Ecto neural progenitor cell (in vitro differentiated cells): Measurements from ENCODE around the gene DLK1.

Source experiments
- DNase-seq: peaks from one replicate; pipeline ENCODE4 v3.0.0-alpha.2; 2018; ENCODE audit warnings: low spot score

The DLK1 gene

DNA sequence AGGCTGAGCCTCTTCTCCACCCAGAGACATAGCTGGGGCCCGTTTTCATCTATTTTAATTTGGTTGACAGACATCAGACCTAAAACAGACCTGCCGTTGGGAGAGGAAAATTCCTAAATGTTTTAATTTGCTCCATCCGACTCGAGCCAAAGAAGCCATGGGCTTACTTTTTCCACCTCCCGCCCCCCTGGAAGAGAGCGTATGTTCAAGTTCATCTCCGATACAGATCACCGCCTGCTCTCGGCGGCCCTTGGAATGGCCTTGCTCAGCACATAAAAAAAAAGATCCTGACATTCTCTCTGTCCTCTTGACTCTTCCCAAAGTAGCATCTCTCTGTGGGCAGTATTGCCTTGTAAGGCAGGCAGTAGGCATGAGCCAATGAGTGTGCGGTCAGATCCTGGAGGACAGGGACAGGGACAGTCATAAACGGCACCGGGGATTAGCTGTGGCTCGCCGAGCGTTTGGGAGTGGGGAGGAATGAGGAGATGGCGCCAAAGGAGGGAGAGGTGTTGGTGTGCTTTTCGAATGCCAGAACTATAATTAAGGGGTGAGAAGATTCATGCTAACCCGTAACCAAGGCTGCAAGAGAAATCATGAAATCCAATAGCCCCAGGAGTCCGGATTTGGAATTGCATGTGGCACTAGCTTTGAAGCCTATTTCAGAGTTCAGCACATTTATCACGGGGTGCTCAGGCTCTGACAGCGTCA, 51.3 kb downstream of the DLK1 start:
- DNase-seq, result peak; percentile 41

GRCh38 chr14:100778526-100778882, 51.8 kb downstream of the DLK1 start:
- DNase-seq, result peak; percentile 40

DNA sequence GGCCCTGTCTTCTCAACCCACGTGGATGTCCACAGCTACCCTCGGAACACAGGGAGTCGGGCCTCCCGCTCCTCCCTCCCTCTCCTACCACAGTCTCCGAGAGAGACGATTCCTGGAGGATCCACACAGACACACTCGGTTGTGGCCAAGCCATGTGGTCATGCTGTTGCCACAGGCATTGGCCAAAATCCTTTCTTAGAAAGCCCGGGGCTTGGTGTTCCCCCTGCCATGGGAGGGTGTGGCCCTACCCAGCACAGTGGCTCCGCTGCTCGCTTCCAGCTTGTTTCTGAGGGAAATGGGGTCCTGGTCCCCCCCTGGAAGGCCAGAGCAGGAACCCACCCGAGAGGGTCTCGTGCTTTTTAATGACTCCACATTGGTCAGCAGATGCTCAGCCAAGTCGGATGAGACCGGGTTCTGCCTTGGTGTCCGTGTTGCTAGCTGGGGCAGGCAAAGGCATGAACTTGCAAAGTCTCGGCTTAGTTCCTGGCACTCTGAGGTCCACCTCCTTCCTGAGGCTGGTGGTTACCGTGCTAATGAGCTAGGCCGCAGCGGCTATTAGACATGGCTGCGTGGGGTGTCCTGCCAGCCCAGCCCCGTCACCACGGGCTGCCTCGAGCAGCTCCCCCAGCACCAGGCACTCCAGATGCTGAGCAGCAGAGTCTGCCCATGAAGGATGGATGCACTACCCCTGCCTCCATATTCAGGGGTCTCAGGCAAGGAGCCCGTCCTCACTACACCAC, 52.4 kb downstream of the DLK1 start:
- DNase-seq, result peak; percentile 37

DNA sequence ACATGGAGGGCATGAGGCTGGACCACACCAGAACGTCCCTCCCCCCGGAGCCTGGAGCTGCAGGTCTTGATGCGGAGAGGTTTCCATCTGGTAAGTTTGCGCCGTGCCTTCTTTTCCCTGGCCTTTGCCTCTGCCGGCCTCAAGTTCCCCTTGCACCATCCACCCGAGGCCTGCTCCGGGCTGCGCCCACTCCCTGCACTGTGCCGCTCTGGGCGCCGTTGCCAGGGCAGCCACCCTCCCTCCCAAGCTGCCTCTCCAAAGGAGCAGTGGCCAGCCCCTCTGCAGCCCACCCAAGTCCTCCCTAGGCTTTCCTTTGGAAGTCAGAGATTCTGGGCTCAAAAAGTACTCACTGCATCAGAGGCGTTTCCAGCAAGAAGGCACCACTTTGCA, 53.0 kb downstream of the DLK1 start:
- DNase-seq, result peak; percentile 35

GRCh38 chr14:100780246-100780645, 53.6 kb downstream of the DLK1 start:
- DNase-seq, result no peak

- peak; percentile 31 for DNase-seq
Measured at GRCh38 chr14:100780646-100781355, 54.1 kb downstream of the DLK1 start.

DNA sequence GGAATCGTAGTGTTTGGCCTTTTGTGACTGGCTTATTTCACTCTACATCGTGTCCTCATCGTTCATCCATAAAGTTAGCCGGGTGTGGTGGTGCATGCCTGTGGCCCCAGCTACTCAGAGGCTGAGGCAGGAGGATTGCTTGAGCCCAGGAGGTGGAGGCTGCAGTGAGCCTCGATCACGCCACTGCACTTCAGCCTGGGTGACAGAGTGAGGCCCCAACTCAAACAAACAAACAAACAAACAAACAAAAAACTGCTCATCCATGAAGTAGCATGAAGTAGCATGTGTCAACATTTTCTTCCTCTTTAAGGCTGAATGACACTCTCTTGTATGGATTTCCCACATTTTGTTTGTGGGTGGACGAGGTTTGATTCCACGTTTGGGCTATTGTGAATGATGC, 55.3 kb downstream of the DLK1 start:
- DNase-seq, result peak; percentile 22

GRCh38 chr14:100782516-100783320, 56.0 kb downstream of the DLK1 start:
- peak; percentile 46 for DNase-seq

GRCh38 chr14:100783630-100784370, 57.1 kb downstream of the DLK1 start:
- DNase-seq, result no peak

- DNase-seq, result no peak
Measured at GRCh38 chr14:100784523-100785337, 58.0 kb downstream of the DLK1 start.

GRCh38 chr14:100785338-100785615, 58.6 kb downstream of the DLK1 start:
- no peak for DNase-seq

DNA sequence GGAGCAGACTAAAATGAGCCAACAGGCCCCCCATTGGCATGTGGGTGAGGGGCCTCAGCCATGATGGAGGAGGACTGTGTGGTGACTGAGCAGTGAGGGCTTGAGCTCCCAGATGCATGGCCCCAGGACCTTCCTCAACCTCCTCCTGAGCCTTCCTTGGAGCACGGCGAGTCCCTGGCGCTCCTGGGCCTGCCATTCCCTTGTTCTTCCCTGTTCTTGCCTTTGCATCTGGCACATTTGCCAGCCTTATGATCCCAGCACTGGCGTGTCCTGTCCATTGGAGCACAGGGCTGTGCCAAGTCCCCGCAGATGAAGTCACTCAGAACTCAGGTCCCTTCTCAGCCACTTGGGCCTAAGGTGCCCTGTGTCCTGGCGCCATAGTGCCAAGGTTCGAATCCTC, 58.9 kb downstream of the DLK1 start:
- no peak for DNase-seq

DNA sequence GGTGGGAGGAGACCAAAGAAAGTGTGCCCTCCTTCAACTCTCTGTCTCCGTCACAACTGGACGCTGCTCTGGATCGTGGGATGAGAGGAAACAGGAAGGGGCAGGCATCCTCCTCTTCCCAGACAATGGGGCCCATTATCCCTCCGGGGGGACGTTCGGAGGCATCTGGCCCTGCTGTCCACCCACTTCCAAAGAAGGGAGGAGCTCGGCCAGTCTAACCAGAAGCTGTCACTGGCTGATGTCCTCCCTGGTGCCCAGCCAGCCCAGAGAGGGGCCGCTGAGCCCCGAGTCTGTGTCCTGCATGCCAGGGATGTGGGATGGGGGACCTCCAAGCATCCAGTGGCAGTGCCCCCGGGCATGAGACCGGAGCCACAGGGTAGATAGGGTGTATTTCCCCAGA, 59.4 kb downstream of the DLK1 start:
- no peak for DNase-seq

GRCh38 chr14:100786576-100787219, 60.0 kb downstream of the DLK1 start:
- DNase-seq, result no peak

DNA sequence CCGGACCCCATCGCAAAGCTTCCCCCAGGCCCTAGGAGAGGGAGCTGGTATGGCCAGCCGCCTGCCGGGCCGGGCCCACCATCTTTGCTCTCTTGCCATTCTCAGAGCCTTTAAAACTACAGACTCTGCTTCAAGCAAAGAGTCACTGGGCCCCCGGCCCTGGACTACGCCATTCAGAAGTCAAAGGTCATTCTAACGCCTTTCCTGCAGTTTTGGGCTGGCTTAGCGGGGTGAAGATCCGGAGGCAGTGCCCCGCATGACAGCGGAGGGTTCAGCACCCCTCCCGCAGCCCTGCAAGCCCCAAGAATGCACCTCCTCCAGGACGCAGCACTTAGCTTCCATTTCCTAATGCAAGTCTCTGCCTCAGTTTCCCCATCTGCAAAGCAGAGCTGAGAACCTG, 61.0 kb downstream of the DLK1 start:
- no peak for DNase-seq
